Measurements from ENCODE around the gene C19orf38. TPM values are rescaled to one million over a fixed set of nuclear protein-coding genes. Genes with fewer than 3 reads are reported as not detected.

C19orf38 gene
- total and polyA plus RNA-seq, 8 donors: 0.31 to 1.00 (median 0.75) TPM; not detected in 1

DNA sequence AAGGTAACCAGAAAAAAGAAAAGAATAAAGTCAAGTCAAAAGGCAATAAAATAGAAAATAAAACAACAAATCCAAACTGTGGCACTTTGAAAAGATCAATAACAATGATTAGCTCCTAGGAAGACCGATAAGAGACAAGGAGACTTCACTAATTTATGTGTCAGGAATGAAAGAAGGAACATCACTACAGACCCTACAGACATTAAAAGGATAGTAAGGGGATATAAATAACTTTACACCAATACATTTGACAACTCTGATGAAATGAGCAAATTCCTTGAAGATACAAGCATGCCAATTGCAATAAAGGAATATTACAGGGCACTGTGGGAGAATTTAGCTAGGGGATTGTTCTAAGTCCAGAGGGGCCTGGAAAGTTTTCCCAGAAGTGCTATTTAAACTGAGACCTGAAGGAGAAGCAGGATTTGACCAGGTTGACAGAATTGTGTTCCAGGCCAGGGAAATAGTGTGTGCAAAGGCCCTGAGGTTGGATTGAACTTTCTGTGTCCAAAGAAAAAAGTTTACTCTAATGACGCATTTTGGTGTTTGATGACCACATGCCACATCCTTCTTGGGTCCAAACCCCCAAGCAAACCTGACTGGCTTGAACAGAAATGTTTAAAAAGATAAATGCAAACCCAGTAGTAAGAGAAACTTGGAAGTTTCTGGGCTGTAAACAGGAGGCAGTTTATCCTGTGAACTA is 1.6 kb upstream of the C19orf38 start:
- ATAC-seq (no peak), DNase-seq (no peak), FAIRE-seq (no peak)
- Histone ChIP-seq H3K4me3 (no peak overlapping the region), H3K27me3 (no peaks in the 10 kb centered on the region), H3K9me3 (no peaks in the 10 kb centered on the region), H3K4me1 (no peaks in the 10 kb centered on the region), H3K36me3 (no peaks in the 10 kb centered on the region), H3K27ac (no peak overlapping the region)
- TF ChIP-seq, protein P1, sequence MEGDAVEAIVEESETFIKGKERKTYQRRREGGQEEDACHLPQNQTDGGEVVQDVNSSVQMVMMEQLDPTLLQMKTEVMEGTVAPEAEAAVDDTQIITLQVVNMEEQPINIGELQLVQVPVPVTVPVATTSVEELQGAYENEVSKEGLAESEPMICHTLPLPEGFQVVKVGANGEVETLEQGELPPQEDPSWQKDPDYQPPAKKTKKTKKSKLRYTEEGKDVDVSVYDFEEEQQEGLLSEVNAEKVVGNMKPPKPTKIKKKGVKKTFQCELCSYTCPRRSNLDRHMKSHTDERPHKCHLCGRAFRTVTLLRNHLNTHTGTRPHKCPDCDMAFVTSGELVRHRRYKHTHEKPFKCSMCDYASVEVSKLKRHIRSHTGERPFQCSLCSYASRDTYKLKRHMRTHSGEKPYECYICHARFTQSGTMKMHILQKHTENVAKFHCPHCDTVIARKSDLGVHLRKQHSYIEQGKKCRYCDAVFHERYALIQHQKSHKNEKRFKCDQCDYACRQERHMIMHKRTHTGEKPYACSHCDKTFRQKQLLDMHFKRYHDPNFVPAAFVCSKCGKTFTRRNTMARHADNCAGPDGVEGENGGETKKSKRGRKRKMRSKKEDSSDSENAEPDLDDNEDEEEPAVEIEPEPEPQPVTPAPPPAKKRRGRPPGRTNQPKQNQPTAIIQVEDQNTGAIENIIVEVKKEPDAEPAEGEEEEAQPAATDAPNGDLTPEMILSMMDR (IDR thresholded peaks at IDR 0.05): no peak
- intact Hi-C loops (cut with DNase I): no loop called here
- WGBS, 2 donors: 69 to 80% methylated on average over 2 of the region's 2 CpGs

DNA sequence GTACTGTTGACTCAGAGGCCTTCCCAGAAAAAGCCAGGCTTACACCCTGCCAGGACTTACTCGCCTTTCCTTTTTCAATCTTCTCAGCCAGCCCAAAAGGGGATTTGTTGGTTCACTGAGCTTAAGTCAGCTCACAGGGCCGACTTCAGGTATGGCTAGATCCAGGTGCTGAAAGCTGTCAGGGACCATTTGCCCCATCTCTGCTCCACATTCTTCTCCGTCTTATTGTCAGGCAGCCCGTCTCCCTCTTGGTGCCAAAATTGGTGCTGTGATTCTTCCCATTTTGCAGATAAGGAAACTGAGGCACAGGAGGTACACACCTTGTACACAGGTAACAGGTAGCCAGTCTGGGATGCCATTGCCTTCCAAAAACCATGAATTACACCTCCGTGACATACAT is 2.4 kb downstream of the C19orf38 start:
- TF ChIP-seq, protein P1 (IDR thresholded peaks at IDR 0.05): no peak
- H3K9me3 ChIP-seq: no peaks in the 10 kb centered on the region
- H3K27me3 ChIP-seq: no peaks in the 10 kb centered on the region
- 82 to 92% methylated on average over 5 of the region's 5 CpGs for WGBS, 2 donors
- H3K4me1 ChIP-seq: no peaks in the 10 kb centered on the region
- no peak for DNase-seq
- H3K27ac ChIP-seq: no peak overlapping the region
- H3K4me3 ChIP-seq: no peak overlapping the region
- ATAC-seq: no peak
- FAIRE-seq: no peak
- no peaks in the 10 kb centered on the region for H3K36me3 ChIP-seq
- intact Hi-C loops (cut with DNase I): no loop called here

DNA sequence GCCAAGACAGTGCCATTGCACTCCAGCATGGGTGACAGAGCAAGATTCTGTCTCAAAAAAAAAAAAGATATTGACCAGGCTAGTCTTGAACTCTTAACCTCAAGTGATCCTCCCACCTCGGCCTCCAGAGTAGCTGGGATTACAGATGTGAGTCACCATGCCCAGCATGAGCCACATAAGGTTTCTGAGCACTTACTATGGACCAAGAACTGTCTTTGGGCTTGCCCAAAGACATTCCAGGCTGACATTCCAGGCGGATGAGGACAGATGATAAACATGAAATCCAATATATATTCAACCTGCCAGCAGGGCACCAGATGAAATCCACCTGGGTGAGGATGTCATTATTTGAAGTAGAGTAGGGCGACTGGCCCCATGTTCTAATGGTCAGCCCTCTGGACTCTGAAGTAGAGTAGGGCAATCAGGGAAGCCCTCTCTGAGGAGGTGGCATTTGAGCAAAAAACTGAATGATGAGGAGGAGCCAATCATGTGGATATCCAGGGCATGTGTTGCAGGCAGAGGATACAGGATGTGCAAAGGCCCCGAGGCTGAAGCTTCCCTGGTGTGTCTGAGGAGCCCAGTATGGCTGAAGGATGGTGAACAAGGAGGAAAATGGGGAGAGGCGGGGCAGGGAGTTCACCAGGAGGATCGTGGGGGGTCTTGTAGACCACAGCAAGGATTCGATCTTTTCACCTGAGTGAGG is 4.0 kb downstream of the C19orf38 start:
- DNase-seq (peak in 1 of 6 donors; percentile 1), ATAC-seq (no peak), FAIRE-seq (no peak)
- Histone ChIP-seq H3K4me3 (no peak overlapping the region), H3K36me3 (no peaks in the 10 kb centered on the region), H3K27me3 (no peaks in the 10 kb centered on the region), H3K9me3 (no peaks in the 10 kb centered on the region), H3K4me1 (no peaks in the 10 kb centered on the region), H3K27ac (no peak overlapping the region)
- 79 to 88% methylated on average over 7 of the region's 7 CpGs for WGBS, 2 donors
- intact Hi-C loops (cut with DNase I): no loop called here
- TF ChIP-seq, protein P1 (IDR thresholded peaks at IDR 0.05): no peak

DNA sequence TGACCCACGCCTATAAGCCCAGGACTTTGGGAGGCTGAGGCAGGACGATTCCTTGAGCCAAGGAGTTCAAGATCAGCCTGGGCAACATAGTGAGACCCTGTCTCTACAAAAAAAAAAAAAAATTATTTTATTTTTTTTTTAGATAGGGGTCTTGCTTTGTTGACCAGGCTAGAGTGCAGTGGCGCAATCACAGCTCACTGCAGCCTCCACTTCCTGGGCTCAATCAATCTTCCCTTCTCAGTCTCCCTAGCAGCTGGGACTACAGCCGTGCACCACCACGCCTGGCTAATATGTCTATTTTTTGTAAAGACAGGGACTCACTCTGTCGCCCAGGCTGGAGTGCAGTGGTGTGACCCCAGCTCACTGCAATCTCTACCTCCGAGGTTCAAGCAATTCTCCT is 4.7 kb downstream of the C19orf38 start:
- WGBS, 2 donors: 75 to 80% methylated on average over 7 of the region's 7 CpGs
- TF ChIP-seq, protein P1 (IDR thresholded peaks at IDR 0.05): no peak

More for the DNA sequence above, 4.7 kb downstream of the C19orf38 start:
- Histone ChIP-seq H3K27ac (no peak overlapping the region), H3K36me3 (no peaks in the 10 kb centered on the region), H3K9me3 (no peaks in the 10 kb centered on the region), H3K4me3 (no peak overlapping the region), H3K27me3 (no peaks in the 10 kb centered on the region), H3K4me1 (no peaks in the 10 kb centered on the region)
- no peak for DNase-seq
- intact Hi-C loops (cut with DNase I): no loop called here
- no peak for FAIRE-seq
- ATAC-seq: no peak
